Erythroblast (primary cell): ENCODE results near the gene ARHGEF10L.

Source experiments
- GATA1 ChIP-seq: IDR thresholded peaks from 2 replicates; pipeline ENCODE4 v1.6.1; 2011; ENCODE audit warnings: low read depth, mild to moderate bottlenecking, control low read depth, low read length, moderate library complexity
- POLR2A ChIP-seq: IDR thresholded peaks from 2 replicates; pipeline ENCODE4 v1.6.1; 2011; ENCODE audit warnings: mild to moderate bottlenecking, low read length

DNA sequence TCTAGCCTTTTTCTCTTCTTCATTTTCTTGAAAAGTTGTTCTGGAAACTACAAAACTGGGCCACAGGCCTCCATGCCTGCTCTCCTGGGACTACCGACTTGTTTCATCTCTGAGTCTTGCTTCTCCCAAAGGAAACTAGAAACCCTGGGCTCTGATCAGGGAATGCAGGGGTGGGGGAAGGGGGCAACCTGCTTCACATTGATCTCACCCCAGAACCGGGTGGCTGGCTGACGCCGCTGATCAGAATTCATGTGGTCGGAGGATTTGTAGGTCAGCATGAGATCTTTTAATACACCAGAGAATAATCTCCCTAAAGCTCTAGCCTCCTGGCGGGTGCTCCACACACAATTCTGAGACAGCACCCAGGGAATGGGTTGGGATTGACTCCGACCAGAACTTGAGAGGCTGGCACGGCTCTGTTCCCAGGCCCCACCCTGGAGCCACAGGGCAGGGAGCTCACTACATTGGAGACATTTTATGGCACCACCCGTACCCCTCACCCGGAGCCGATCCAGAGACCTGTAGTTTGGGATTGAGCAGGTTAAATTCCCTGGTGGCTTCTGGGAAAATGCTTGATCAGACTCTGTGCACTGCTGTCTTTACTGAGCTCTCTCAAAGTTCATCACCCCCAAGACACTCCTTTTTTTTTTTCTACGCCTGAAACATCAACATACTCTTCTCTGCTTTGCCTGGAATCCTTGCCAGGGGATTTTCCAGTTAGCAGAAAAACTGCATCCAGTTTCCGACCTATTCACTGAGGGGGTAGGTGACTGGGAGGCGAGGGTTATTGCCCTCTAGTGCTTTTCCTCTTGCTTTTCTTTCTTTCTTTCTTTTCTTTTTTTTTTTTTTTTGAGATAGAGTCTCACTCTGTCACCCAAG is 12.2 kb upstream of the ARHGEF10L start:
- TF ChIP-seq POLR2A (no peak), GATA1 (no peak)
